GM12892 (cell line): ENCODE measurements around the gene RIN3.

Source experiments
- POLR2A ChIP-seq: IDR thresholded peaks from 2 replicates; pipeline ENCODE4 v1.6.1; 2011; ENCODE audit warnings: low read depth, low read length, control low read depth
- POLR2AphosphoS5 ChIP-seq: IDR thresholded peaks from 2 replicates; pipeline ENCODE4 v1.6.1; 2011; ENCODE audit warnings: low read depth, low read length, control low read depth
- TAF1 ChIP-seq: IDR thresholded peaks from 2 replicates; pipeline ENCODE4 v1.6.1; 2011; ENCODE audit warnings: low read depth, mild to moderate bottlenecking, control low read depth, low read length, borderline replicate concordance

DNA sequence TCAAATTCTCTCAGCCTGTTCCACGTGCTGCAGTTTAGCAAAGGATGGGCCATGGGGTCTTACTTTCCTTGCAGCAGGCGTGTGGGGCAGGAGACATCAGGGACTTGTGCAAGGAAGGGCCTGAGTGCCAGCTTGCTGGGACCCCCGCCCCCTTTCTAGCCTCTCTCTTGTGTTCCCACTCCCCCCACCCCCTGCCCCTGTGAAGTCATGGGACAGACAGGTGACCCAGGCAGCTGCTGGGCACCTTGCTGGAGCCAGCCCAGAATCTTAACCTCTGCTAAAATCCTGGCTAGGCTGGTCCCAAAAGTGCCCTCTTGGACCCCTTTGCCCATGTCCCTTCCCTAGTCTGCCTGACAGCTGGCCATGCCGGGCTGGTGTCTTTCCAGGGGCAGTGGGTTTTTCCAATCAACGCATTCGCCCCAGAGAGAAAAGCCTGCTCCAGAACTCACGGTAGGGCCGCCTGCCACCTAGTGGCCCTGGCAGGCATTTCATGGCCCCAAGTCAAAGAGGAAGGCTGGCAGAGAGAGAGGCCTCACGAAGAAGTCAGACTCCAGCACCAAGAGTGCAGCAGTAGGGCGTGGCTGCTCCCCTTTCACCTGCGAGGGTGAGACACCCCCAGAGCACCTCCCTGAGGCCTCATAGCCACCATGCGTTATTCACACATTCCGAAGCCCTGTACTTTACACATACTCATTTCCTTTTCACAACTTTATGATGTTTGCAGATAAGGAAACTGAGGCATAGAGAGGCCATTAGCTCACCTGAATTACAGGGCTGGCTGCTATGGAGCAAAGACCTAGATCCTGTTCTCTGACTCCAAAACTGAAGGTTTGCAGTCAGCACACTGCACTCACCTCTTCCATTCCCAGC, 167.4 kb downstream of the RIN3 start:
- no peak for TF ChIP-seq TAF1
- TF ChIP-seq POLR2AphosphoS5 = no peak
- TF ChIP-seq POLR2A = no peak
